Suppressor macrophage (primary cell): ENCODE measurements around the gene TMTC2.
"Not testable (repeated sequence)": the region's sequence is repeated elsewhere in the genome, so short reads cannot be mapped to it uniquely, and the experiment has no call there.

Source experiments
- DNase-seq, 4 experiments: peaks; one replicate each; pipeline ENCODE4 v3.0.0-alpha.2; 2020 to 2022

TMTC2 gene

DNA sequence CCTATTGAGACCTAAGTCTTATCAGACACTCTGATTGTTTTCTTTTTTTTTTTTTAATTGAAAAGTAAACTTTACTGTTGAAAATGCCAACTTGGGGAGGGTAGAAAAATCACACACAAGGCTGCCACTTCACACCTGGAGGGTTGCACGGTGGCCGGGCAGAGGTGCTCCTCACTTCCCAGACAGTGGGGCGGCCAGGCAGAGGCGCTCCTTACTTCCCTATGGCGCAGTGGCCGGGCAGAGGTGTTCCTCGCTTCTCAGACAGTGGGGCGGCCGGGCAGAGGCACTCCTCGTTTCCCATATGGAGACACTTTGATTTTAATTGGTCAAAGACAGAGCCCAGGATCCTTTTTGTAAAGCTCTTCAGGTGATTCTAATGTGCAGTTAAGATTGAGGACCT, 399.3 kb downstream of the TMTC2 start:
- no peak for DNase-seq

DNA sequence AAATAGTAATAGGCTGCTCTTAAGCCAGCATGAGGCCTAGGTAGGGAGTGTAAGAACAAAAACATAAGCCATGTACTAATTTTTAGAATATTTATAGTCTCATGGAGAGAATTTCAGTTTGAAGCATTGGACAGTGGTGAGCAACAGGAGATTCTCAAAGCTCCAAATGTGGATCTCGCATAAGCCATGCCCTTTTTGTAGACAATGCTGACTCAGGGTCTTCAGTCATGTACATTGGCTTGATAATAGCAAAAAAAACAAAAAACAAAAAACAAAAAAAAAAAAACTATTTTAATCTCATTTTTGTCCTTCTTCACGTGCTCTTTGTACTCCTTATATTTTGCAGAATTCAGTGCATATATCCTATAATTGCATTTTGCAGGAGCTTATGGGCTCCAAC, 402.9 kb downstream of the TMTC2 start:
- DNase-seq: no peak

DNA sequence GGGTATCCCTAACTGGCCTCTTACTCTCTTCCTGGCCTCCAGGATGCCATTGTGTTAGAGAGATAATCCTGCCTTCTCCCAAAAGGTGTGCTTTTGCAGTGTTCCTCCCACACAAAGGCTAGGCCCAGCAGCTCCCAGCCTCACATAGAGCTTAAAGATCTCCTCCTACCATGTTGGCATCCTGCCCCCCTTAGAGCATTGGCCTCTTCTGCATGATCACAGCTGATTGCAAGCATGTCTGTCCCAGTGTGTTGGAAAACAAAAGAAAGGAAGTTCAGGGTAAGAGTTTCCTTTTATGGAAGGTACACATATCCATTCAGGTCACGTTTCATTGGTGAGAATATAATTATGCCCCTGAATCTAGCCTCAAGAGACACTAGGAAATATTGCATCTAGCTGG, 405.4 kb downstream of the TMTC2 start:
- no peak for DNase-seq

DNA sequence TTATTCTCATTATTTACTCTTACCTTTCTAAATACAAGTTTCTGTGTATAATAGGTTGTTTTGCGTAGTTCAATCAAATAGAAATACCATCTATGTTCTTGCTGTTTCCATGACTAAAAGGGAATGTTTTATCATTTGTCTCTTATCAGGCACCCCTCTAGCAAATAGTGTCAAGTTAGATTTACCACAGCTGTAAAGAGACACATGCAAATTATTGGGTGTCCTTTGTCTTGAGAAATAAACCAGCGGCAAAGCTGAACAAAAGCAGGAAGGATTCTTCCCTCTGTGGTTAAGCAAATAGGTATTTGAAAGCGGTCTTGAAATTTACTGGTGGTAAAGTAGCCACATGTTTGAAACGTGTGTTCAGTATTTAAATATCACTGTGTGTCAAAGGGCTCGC, 405.9 kb downstream of the TMTC2 start:
- no peak for DNase-seq

DNA sequence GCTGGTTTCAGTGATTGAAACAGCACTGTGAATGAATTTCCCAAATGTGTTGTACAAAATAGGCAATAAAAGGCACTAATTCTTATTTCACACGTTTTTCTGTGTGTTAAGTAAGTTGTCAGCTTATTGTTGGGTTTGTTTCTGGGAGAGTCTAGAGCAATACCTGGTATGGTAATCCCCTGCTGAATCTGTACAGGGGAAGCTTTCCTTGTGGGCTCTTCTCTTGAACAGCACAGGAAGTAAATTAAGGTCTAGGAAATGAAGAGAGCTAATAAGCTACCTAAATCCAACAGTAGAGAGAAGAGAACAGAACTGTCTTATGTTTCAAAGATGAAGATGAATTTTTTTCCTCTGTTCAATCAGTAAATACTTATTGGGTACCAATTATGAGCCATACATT, 406.7 kb downstream of the TMTC2 start:
- no peak for DNase-seq

DNA sequence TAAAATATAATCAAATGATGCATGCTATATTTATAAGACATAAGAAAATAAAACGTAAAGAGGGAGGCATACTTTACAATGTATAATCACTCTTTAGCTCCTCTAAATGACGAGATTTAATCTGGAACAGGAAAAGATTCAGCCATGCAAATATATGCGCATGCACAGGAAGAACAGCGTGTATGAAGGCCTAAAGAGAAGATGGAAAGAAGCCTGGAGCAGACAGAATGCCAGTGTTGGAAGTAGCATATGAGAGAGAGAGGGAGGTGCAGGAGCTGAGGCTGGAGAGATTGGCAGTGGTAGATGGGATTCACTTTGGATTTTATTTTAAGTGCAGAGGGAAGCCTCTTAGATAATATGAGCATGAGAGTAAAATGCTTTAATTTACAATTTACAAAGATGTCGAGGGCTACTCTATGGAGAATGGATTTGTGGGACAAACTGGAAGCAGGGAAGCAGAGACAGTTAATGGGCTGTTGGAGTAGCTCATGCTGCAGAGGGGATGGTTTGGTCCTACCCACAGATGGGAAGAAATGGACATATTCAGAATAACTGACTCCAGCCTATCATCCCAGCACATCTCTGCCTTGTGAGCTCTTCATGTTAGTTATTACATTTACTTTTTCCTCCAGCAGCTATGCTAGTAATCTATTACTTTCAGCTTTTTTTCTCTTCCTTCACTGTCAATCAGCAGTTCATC, 411.1 kb downstream of the TMTC2 start:
- no peak for DNase-seq

DNA sequence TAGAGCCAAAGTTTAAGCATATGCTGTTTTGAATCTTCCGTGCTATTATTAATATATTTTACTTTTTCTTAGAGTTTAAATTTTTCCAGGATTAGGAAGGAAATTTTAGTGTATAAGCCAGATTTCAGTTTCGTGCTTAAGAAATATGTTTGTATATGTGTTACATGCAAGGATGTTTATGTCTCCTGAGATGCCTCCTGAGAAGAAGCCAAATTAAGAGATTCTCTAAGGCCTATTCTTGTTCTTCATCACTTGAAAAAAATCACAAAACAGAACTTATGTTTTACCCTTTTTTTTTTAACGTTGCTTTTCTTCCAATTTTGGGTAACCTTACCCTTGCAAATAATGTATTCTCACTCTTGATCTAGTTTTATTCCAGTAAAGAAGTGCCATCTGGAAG, 412.7 kb downstream of the TMTC2 start:
- no peak for DNase-seq

DNA sequence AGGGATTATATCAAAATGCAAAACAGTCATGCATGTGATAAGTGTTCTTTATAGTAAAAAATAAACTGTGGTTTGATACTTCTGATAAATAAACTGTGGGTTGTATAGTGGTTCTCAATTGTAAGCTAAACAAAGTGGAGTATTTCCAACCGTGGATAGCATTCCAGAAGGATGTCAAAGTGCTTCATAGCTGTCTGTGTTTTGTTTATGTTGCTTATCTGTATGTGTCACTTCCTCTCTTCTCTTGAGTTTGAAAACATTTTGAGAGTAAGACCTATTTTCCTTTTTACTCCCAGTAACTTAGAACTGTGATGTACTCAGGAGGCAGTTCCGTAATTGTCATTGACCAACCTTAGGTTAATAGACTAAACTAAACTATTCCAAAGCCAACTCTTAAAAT, 415.8 kb downstream of the TMTC2 start:
- no peak for DNase-seq

DNA sequence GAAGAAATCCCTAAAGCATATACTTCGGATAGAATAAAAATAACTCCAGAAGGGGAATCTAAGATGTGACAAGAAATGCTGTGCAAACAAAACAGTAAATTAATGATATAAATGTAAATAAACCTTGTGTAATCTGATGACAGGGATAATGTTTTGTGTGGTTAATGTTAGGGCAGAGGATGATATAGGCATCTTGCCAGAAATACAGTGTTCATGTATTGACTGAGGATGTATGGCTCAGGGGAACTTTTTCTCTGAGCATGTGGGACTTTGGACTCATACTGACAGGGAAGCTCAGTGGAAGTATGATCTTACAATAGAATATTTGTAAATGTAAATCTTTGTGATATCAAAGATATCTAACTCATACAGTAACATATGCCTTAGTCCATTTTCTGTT, 420.2 kb downstream of the TMTC2 start:
- DNase-seq: no peak

DNA sequence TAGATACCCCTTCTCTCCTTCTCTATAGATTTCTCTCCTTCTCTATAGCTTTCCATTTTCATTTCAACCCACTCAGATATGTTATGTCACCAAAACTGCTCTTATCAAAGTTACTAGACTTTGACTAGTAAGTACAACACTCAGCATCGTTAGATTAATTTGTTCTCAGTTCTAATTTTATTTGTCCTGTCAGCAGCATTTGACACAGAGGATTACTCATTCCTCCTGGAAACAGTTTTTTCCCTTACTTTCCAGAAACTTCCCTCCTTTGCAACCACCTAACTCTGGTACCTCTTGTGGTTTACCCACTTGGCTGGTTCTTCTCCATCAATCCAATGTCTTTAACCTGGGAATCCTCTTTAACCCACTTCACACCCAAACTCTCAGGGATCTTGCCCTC, 423.7 kb downstream of the TMTC2 start:
- no peak for DNase-seq

DNA sequence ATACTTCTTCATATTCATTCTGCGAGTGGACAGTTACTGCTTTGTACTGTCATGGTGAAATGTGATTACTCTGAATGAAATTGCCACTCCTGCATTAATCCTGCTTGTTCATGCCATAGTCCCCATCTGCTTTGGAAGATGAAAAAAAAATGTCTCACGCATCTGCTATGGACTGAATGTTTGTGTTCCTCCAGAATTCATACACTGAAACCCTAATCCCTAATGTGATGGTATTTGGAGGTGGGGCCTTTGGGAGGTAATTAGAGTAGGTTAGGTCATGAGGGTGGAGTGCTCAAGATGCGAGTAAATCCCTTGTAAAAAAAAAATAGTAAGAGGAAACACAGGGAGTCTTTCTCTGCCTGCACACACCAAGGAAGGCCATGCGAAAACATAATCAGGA, 427.2 kb downstream of the TMTC2 start:
- DNase-seq: no peak

DNA sequence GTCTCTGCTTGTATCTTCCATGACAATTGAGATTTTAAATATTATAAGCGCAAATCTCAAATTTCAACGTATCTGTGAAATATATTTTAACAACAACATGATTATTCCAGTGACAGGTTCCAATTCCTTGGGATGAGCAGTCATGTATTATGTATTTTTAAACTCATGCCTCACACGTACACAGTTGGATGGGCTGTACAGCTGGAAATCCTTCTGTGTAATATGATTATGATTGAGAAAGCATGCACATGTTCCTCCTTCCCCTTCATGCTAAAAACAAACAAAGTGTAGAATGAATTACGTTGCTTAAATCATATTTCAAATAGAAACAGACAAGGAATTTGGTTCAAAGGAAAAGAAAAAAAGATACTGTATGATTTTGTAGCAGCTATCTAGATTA, 428.3 kb downstream of the TMTC2 start:
- no peak for DNase-seq

DNA sequence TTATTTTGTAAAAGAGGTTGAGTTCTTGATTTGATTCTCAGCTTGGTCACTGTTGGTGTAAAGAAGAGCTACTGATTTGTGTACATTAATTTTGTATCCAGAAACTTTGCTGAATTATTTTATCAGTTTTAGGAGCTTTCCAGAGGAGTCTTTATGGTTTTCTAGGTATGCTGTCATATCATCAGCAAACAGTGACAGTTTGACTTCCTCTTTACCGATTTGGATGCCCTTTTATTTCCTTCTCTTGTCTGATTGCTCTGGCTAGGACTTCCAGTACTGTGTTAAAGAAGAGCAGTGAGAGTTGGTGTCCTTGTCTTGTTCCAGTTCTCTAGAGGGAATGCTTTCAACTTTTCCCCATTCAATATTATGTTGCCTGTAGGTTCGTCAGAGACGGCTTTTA, 431.2 kb downstream of the TMTC2 start:
- not testable (repeated sequence) for DNase-seq

DNA sequence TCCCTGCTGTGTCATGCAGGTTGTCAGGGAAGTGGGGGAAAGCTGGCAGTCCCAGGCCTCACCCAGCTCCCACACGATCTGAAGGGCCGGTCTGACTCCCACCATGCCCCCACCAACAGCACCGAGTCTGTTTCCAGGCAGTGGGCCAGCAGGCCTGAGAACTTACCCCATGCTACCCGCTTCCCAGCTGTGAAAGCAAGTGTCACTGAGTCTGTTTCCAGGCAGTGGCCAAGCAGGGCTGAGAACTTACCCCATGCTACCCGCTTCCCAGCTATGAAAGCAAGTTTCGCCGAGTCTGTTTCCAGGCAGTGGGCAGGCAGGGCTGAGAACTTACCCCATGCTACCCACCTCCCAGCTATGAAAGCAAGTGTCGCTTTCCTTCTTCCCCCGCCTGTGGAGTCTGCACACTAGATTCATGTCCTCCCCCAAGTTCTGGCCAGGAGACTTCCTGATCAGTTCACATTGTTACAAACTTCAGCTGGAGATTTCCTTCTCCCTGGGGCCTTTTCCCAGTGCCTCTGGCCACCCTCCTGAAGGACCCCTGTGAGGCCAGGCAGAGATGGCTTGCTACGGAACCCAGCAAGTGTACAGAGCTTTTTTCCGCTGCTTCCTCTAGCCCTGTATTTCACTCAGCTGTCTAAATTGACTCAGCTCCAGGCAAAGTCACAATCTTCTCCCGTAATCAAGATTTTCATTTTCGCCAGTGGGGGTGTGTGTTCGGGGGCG, 435.4 kb downstream of the TMTC2 start:
- DNase-seq: no peak

DNA sequence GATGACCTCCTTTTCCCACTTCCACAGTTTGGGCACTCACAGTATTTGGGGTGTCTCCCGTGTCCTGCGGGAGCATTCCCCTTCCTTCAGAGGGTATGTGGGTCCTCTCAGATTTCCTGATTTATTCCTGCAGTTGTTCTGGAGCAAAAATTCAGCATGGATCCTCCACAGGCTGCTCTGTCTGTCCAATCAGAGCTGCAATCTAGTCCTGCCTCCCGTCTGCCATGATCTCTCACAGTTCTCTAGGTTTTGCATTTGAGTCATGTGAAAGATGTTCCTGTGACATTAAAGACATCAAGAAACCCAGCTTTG, 435.9 kb downstream of the TMTC2 start:
- DNase-seq: no peak

DNA sequence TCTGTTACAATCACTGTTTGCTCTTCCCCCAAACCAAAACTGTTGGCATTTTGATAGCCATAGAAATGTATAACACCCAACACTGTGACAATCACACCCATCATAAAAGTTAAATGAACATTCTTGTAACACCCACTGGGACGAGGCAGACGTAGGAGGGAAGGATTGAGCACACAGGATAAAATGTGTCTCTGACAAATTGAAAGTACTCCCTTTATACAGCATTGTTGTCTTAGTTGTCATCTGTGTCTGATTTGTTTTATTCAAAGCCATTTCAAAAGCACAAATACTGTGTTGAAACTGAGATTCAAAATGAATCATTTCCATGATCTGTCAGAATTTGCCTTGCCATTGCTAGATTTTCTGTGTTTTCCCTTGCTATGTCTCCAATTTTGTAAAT, 436.3 kb downstream of the TMTC2 start:
- DNase-seq: no peak

DNA sequence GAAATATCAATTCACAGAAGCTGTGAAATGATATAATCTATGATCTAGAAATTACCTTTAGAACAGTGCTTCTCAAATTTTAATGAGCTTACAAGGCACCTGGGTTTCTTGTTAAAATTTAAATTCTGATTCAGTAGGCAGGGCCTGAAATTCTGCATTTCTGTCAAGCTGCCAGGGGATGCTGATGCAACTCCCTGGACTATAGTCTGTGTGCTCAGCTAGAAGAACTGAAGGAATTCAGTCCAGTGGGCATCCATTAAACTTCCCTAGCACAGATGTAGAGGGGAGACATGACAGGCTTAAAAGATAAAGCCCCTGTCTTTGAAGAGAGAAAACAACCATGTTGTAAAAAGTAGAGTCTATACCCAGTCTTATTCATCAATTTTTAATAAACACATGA, 441.8 kb downstream of the TMTC2 start:
- no peak for DNase-seq

DNA sequence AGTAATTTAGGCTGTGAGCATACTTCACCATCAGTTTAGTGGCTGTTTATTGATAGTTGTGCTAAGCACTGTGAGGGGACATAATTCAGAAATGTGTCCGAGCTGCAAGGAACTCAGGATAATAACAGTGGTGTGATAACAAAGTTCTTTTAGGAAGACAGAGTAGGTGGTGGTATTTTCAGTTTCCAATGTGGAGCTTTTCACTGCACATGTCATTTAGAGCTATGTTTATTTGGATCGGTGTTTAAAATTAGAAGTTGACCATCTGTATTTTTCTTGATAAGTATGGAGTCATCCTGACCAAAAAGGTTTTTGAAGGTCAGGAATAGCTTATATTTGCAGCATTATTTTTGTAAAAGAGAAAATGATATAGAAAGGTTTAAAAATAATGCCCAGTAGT, 443.5 kb downstream of the TMTC2 start:
- no peak for DNase-seq

DNA sequence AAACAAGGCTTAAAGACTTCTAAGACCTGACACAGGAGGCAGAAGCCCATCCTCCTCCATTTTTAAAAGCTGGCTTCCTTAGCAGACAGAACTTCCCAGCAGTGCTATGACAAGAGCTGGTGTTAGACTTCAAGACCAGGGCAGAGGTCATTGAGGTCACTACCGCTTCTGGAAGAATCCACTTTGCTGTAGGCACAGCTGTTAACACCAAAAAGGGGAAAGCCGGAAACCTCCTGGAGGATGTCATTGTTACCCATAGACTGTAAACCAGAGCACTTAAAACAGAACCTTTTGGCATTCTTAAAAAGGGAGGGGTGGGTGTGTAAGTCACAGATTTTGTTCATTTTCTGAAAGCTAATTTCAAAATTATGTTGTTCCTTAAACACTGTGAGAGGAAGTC, 445.7 kb downstream of the TMTC2 start:
- no peak for DNase-seq

DNA sequence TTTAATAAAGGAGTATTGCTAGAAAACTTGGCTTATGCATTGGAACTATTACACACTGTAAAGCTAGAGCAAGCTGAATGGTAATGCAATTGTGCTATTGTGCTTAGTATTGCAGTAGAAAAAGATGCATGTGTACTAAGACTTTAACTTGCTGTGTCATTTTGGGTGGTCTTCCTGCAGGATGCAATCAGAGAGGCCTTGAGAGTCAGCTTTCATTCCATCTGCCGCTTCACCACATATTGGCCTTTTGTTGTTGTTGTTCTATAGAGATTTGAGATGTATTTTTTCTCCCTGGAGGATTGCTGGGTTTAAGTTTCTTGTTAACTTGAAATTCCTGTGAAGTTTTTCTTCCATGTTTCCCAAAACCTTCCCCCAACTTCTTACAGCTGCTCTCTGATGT, 449.7 kb downstream of the TMTC2 start:
- no peak for DNase-seq

DNA sequence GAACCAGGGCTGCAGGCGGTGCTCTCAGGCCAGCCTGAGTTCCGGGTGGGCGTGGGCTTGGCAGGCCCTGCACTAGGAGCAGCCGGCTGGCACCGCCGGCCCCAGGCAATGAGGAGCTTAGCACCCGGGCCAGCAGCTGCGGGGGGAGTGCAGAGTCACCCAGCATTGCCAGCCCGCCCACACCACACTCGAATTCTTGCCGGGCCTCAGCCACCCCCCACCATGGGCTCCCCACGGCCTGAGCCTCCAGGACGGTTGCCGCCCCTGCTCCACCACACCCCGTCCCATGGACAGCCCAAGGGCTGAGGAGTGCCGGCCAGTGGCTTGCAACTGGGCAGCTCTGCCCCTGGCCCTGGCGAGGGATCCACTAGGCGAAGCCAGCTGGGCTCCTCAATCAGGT, 453.4 kb downstream of the TMTC2 start:
- DNase-seq: no peak

DNA sequence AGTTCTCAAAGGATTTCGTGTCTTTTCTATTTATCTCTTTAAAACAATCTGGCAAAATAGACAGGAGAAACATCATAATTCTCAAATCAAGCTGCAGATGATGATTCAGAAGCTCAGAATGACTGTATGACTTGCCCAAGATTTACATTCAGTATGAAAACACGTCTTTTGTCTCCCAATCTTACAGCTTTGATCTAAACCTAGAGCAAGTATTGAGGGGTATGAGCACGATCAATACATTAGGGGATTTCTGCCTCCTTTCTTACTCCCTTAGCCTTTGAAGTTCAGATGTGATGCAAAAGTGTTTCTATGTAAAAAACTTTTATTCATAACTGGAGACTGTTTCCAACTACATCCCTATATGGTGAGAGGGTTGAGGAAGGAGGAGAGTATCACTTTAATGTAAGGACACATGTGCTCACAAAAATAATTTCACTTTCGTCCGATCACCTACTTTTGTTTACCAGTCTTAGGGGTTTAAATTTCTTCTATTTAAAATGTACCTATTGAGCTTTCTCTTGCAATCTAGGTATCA, 454.8 kb downstream of the TMTC2 start:
- no peak for DNase-seq

DNA sequence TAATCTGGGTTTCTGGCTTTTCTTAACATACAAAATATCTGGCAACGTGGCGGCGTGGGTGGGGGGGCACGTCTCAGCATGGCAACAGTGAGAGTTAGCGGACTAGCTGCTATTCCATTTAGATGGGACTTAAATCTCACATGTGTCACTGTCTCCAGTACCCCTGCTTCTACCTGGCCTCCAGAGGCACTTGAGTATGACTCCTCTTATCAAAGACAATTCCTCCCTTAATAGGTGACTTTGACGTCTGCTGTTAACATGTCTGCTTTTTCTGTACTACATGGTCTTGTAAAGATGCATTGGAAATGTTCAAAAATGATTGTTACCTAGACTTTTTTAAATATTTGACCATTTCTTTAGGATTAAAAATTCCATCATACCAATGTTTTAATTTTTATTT, 456.2 kb downstream of the TMTC2 start:
- DNase-seq: no peak

DNA sequence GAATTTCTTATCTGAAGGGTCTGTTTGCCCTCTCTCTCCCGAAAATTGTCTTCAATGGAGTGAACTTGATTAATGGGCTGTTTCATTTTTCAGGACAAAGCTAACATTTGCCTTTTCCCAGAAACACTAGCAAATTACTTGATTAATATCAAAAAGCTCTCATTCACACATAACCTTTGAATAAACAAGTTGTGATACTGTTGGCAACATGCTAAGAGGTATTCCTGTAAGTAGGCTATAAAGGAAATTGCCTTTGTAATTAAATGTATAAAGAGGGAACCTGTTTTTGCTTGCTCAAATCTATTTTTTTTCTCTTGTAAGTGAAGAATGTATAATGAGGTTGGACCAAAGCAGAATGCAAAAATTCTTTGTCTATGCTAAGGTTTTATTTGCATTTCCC, 457.2 kb downstream of the TMTC2 start:
- no peak for DNase-seq
